H9 (cell line): ENCODE measurements around the gene R3HDM4. TPM values are rescaled to one million over a fixed set of nuclear protein-coding genes. Genes with fewer than 3 reads are reported as not detected.

Experiments
- DNase-seq: peaks from one replicate; pipeline ENCODE4 v3.0.0-alpha.2; 2017
- H2AFZ ChIP-seq: one replicate; pipeline ENCODE4 v1.6.1; 2013; ENCODE audit warnings: mild to moderate bottlenecking, low read length, control low read depth, moderate library complexity
- H2AK5ac ChIP-seq: 2 replicates; pipeline ENCODE4 v1.6.1; 2013; ENCODE audit warnings: low read length, control low read depth, mixed read lengths; ENCODE audit not compliant: insufficient read length
- H2BK120ac ChIP-seq: one replicate; pipeline ENCODE4 v1.6.1; 2013; ENCODE audit warnings: low read depth, mild to moderate bottlenecking, low read length, control low read depth, inconsistent platforms; ENCODE audit not compliant: poor library complexity, severe bottlenecking
- H2BK12ac ChIP-seq: 2 replicates; pipeline ENCODE4 v1.6.1; 2013; ENCODE audit warnings: low read length, control low read depth, mixed read lengths, low read depth; ENCODE audit not compliant: insufficient read length
- H2BK15ac ChIP-seq: 2 replicates; pipeline ENCODE4 v1.6.1; 2013; ENCODE audit warnings: low read depth, low read length, control low read depth
- H2BK20ac ChIP-seq: one replicate; pipeline ENCODE4 v1.6.1; 2013; ENCODE audit warnings: low read depth, mild to moderate bottlenecking, low read length, control low read depth, inconsistent platforms; ENCODE audit not compliant: poor library complexity, severe bottlenecking
- H2BK5ac ChIP-seq: 2 replicates; pipeline ENCODE4 v1.6.1; 2013; ENCODE audit warnings: low read length, control low read depth, mixed read lengths; ENCODE audit not compliant: insufficient read length
- H3K14ac ChIP-seq: 2 replicates; pipeline ENCODE4 v1.6.1; 2013; ENCODE audit warnings: low read length, control low read depth; ENCODE audit not compliant: insufficient read depth
- H3K18ac ChIP-seq: 2 replicates; pipeline ENCODE4 v1.6.1; 2013; ENCODE audit warnings: low read depth, mild to moderate bottlenecking, mixed read lengths, low read length, control low read depth; ENCODE audit not compliant: insufficient read length
- H3K23ac ChIP-seq: 2 replicates; pipeline ENCODE4 v1.6.1; 2013; ENCODE audit warnings: low read length, control low read depth, mixed read lengths, low read depth; ENCODE audit not compliant: insufficient read length
- H3K23me2 ChIP-seq: 2 replicates; pipeline ENCODE4 v1.6.1; 2013; ENCODE audit warnings: low read depth, mild to moderate bottlenecking, mixed read lengths, low read length, control low read depth; ENCODE audit not compliant: insufficient read length, poor library complexity, severe bottlenecking
- H3K27ac ChIP-seq: 2 replicates; pipeline ENCODE4 v1.5.1; 2013; ENCODE audit warnings: low read length, control low read depth, mixed read lengths, low read depth; ENCODE audit not compliant: insufficient read length
- H3K27me3 ChIP-seq: 2 replicates; pipeline ENCODE4 v1.6.1; 2013; ENCODE audit warnings: low read length, control low read depth, inconsistent platforms; ENCODE audit not compliant: insufficient read depth
- H3K4ac ChIP-seq: 2 replicates; pipeline ENCODE4 v1.6.1; 2013; ENCODE audit warnings: low read depth, mild to moderate bottlenecking, control low read depth, inconsistent platforms, low read length, moderate library complexity
- H3K4me1 ChIP-seq: 2 replicates; pipeline ENCODE4 v1.6.1; 2013; ENCODE audit warnings: low read length, control low read depth, inconsistent platforms; ENCODE audit not compliant: insufficient read depth
- H3K4me2 ChIP-seq: 2 replicates; pipeline ENCODE4 v1.6.1; 2013; ENCODE audit warnings: low read length, control low read depth, mixed read lengths; ENCODE audit not compliant: insufficient read length, insufficient read depth
- H3K56ac ChIP-seq: 2 replicates; pipeline ENCODE4 v1.6.1; 2013; ENCODE audit warnings: low read depth, mild to moderate bottlenecking, mixed read lengths, low read length, control low read depth; ENCODE audit not compliant: insufficient read length
- H3K79me1 ChIP-seq: 2 replicates; pipeline ENCODE4 v1.6.1; 2013; ENCODE audit warnings: low read depth, mild to moderate bottlenecking, moderate library complexity, low read length, control low read depth, inconsistent platforms; ENCODE audit not compliant: insufficient read depth, poor library complexity, severe bottlenecking
- H3K79me2 ChIP-seq: 2 replicates; pipeline ENCODE4 v1.6.1; 2013; ENCODE audit warnings: low read length, control low read depth, inconsistent platforms; ENCODE audit not compliant: insufficient read depth
- H3K9ac ChIP-seq: 2 replicates; pipeline ENCODE4 v1.6.1; 2013; ENCODE audit warnings: low read length, control low read depth, mixed read lengths; ENCODE audit not compliant: insufficient read length; ENCODE audit errors: extremely low read depth
- H3K9me3 ChIP-seq: one replicate; pipeline ENCODE4 v1.6.1; 2013; ENCODE audit warnings: low read depth, low read length, inconsistent platforms; ENCODE audit not compliant: control insufficient read depth
- H3T11ph ChIP-seq: one replicate; pipeline ENCODE4 v1.6.1; 2013; ENCODE audit warnings: mild to moderate bottlenecking, low read length, control low read depth, inconsistent platforms
- H4K20me1 ChIP-seq: one replicate; pipeline ENCODE4 v1.6.1; 2013; ENCODE audit not compliant: control insufficient read depth, insufficient read length, insufficient read depth
- H4K5ac ChIP-seq: 2 replicates; pipeline ENCODE4 v1.6.1; 2013; ENCODE audit warnings: low read depth, mild to moderate bottlenecking, mixed read lengths, low read length, control low read depth; ENCODE audit not compliant: insufficient read length
- H4K8ac ChIP-seq: replicated peaks from 2 replicates; pipeline ENCODE4 v1.6.1; 2013; ENCODE audit warnings: low read length, control low read depth, mixed read lengths, low read depth; ENCODE audit not compliant: insufficient read length
- H4K91ac ChIP-seq: 2 replicates; pipeline ENCODE4 v1.6.1; 2013; ENCODE audit warnings: low read depth, mild to moderate bottlenecking, moderate library complexity, mixed read lengths, low read length, control low read depth; ENCODE audit not compliant: insufficient read length
- H3K27ac Mint-ChIP-seq, 3 experiments: 2 replicates in 2 of 3; 3 replicates in 1 of 3; pipeline ENCODE4 v1.8.0; 2020 to 2021; ENCODE audit warnings: mixed read lengths in 3 of 3, mild to moderate bottlenecking in 1 of 3, moderate library complexity in 1 of 3
- H3K27me3 Mint-ChIP-seq: 2 replicates; pipeline ENCODE4 v1.8.0; 2021; ENCODE audit warnings: low read depth, mild to moderate bottlenecking, moderate library complexity, mixed read lengths
- H3K36me3 Mint-ChIP-seq, 3 experiments: 2 replicates in 2 of 3; 3 replicates in 1 of 3; pipeline ENCODE4 v1.8.0; 2020 to 2021; ENCODE audit warnings: low read depth in 3 of 3, mixed read lengths in 3 of 3; ENCODE audit not compliant: insufficient read depth in 1 of 3
- H3K4me1 Mint-ChIP-seq, 2 experiments: 2 replicates each; pipeline ENCODE4 v1.8.0; 2020; ENCODE audit warnings: mixed read lengths in 2 of 2
- H3K4me3 Mint-ChIP-seq, 2 experiments: 2 replicates in 1 of 2; 3 replicates in 1 of 2; pipeline ENCODE4 v1.8.0; 2020 to 2021; ENCODE audit warnings: mild to moderate bottlenecking in 2 of 2, mixed read lengths in 2 of 2, moderate library complexity in 1 of 2
- H3K9me3 Mint-ChIP-seq, 2 experiments: 2 replicates in 1 of 2; 3 replicates in 1 of 2; pipeline ENCODE4 v1.8.0; 2020; ENCODE audit warnings: mild to moderate bottlenecking in 2 of 2, mixed read lengths in 2 of 2, moderate library complexity in 1 of 2
- CTCF ChIP-seq: fragments of 200-600 bp; sonication (generic); conservative IDR thresholded peaks from 3 replicates; pipeline ENCODE4 v1.8.0; 2021; ENCODE audit warnings: antibody characterized with exemption, mild to moderate bottlenecking
- WGBS: extraction: QIAGEN DNeasy Blood & Tissue Kit; methylation state at CpG from one replicate; pipeline ENCODE4 v1.1.7; 2013; ENCODE audit warnings: missing lambda C conversion rate, low lambda C conversion rate, mixed read lengths; ENCODE audit not compliant: insufficient read length; ENCODE audit errors: extremely low coverage; 5-methylcytosine and 5-hydroxymethylcytosine counted together
- total RNA-seq: library from RNA; stranded (reverse); gene quantifications from 2 replicates; pipeline ENCODE4 v1.2.1, GENCODE V29; 2021

R3HDM4 gene
- total RNA-seq, 1 experiment from 2014 or later: 66.4 TPM

- Histone ChIP-seq H3K14ac (peak overlapping the region; percentile 28), H3K4me2 (no peak overlapping the region), H4K20me1 (no peaks in the 10 kb centered on the region), H3K4ac (no peak overlapping the region), H3K27ac (no peak overlapping the region), H3K18ac (peak overlapping the region; percentile 79), H3K79me2 (0 out of 2 replicates have a peak, but pooled peaks cover 3% of the 10 kb centered on the region), H4K8ac (no peak overlapping the region), H3K27me3 (no peaks in the 10 kb centered on the region), H2AK5ac (no peak overlapping the region), H2BK20ac (no peak overlapping the region), H3K23me2 (no peaks in the 10 kb centered on the region), H2AFZ (no peak overlapping the region), H3K9me3 (no peaks in the 10 kb centered on the region), H2BK120ac (no peak overlapping the region), H3K9ac (no peak overlapping the region), H2BK5ac (no peak overlapping the region), H3K4me1 (peaks cover 3% of the 10 kb centered on the region; the same call in 1 of the 2 replicates), H3K79me1 (peaks cover 3% of the 10 kb centered on the region), H2BK15ac (no peak overlapping the region), H2BK12ac (no peak overlapping the region), H3T11ph (no peak overlapping the region), H3K23ac (no peak overlapping the region), H4K5ac (no peak overlapping the region), H3K56ac (no peak overlapping the region), H4K91ac (peak overlapping the region; percentile 50)
- Mint-ChIP-seq H3K27ac (peak overlapping the region in 2 of 3 experiments; percentile 85 to 92; a peak in 3 of 7 replicates), H3K27me3 (no peaks in the 10 kb centered on the region), H3K9me3 (no peaks in the 10 kb centered on the region), H3K4me1 (peaks cover 8 to 55% of the 10 kb centered on the region in 2 experiments), H3K4me3 (no peak overlapping the region), H3K36me3 (peaks cover 4 to 16% (median 11%) of the 10 kb centered on the region in 3 experiments; a peak in 6 of 7 replicates)
- peak; percentile 67 for DNase-seq
- WGBS: no CpG with 5 or more reads among the region's 27 CpGs
- no peak for TF ChIP-seq CTCF
Observed at GRCh38 chr19:956766-957440, 43.9 kb upstream of the R3HDM4 start.
